HCT116 (cell line): ENCODE data around the gene CMC1.
A peak's percentile ranks its signal among the peaks of the same experiment; 100 is the strongest.

Experiments used
- CEBPB ChIP-seq: IDR thresholded peaks from 2 replicates; pipeline ENCODE4 v1.6.1; 2012; ENCODE audit warnings: low read depth
- CTCF ChIP-seq, 3 experiments: fragments of 200-600 bp in 1 of 3; sonication (generic) in 1 of 3; IDR thresholded peaks in 2 of 3; conservative IDR thresholded peaks in 1 of 3; 2 replicates each; pipeline ENCODE4 v1.5.1; 2012 to 2017; ENCODE audit warnings: low read depth in 2 of 3, low read length in 2 of 3, antibody characterized with exemption in 1 of 3, borderline replicate concordance in 1 of 3, control low read depth in 1 of 3, mild to moderate bottlenecking in 1 of 3, mixed read lengths in 1 of 3, mixed run types in 1 of 3, moderate library complexity in 1 of 3; ENCODE audit not compliant: insufficient read depth in 1 of 3
- ELF1 ChIP-seq: IDR thresholded peaks from 2 replicates; pipeline ENCODE4 v1.6.1; 2012; ENCODE audit warnings: low read depth, borderline replicate concordance
- JUND ChIP-seq: IDR thresholded peaks from 2 replicates; pipeline ENCODE4 v1.6.1; 2012
- MAX ChIP-seq: IDR thresholded peaks from 2 replicates; pipeline ENCODE4 v1.6.1; 2012
- POLR2A ChIP-seq: IDR thresholded peaks from 2 replicates; pipeline ENCODE4 v1.7.0; 2011; ENCODE audit warnings: borderline replicate concordance; ENCODE audit not compliant: insufficient read depth, insufficient read length; ENCODE audit errors: extremely low read depth
- POLR2AphosphoS5 ChIP-seq: IDR thresholded peaks from 2 replicates; pipeline ENCODE4 v1.6.1; 2011; ENCODE audit warnings: mild to moderate bottlenecking, low read depth, low read length, moderate library complexity
- SP1 ChIP-seq: IDR thresholded peaks from 2 replicates; pipeline ENCODE4 v1.6.1; 2012; ENCODE audit warnings: low read depth
- YY1 ChIP-seq: IDR thresholded peaks from 2 replicates; pipeline ENCODE4 v1.6.1; 2011; ENCODE audit warnings: low read length, low read depth, moderate library complexity, mild to moderate bottlenecking; ENCODE audit not compliant: insufficient replicate concordance; ENCODE audit errors: extremely low read depth
- ZNF274 ChIP-seq: fragments of 200-500 bp; sonication (Bioruptor generic); IDR thresholded peaks from 2 replicates; pipeline ENCODE4 v1.6.1; 2014; ENCODE audit warnings: mild to moderate bottlenecking, low read depth, low read length, inconsistent platforms

GRCh38 chr3:28267984-28268849 is 26.8 kb downstream of the CMC1 start:
- TF ChIP-seq CTCF (IDR thresholded peaks at IDR 0.05 in 2 of 3, conservative IDR thresholded peaks at IDR 0.05 in 1 of 3; ENCODE audit: borderline replicate concordance in 1 of 3, insufficient read depth in 1 of 3, low read depth in 2 of 3, low read length in 2 of 3) (peak in 2 of 3 experiments; percentile 1 to 11; a peak in 1 of 6 replicates), JUND (no peak), POLR2AphosphoS5 (no peak), ELF1 (no peak), YY1 (no peak), CEBPB (peak; percentile 40; the same call in 1 of the 2 replicates), MAX (no peak), SP1 (no peak), POLR2A (no peak), ZNF274 (no peak)
